H9 (cell line): ENCODE results near the gene KCTD18. TPM values are rescaled to one million over a fixed set of nuclear protein-coding genes. Genes with fewer than 3 reads are reported as not detected.

Experiments
- DNase-seq: peaks from one replicate; pipeline ENCODE4 v3.0.0-alpha.2; 2017
- H2AFZ ChIP-seq: one replicate; pipeline ENCODE4 v1.6.1; 2013; ENCODE audit warnings: mild to moderate bottlenecking, low read length, control low read depth, moderate library complexity
- H2AK5ac ChIP-seq: 2 replicates; pipeline ENCODE4 v1.6.1; 2013; ENCODE audit warnings: low read length, control low read depth, mixed read lengths; ENCODE audit not compliant: insufficient read length
- H2BK120ac ChIP-seq: one replicate; pipeline ENCODE4 v1.6.1; 2013; ENCODE audit warnings: low read depth, mild to moderate bottlenecking, low read length, control low read depth, inconsistent platforms; ENCODE audit not compliant: poor library complexity, severe bottlenecking
- H2BK12ac ChIP-seq: 2 replicates; pipeline ENCODE4 v1.6.1; 2013; ENCODE audit warnings: low read length, control low read depth, mixed read lengths, low read depth; ENCODE audit not compliant: insufficient read length
- H2BK15ac ChIP-seq: 2 replicates; pipeline ENCODE4 v1.6.1; 2013; ENCODE audit warnings: low read depth, low read length, control low read depth
- H2BK20ac ChIP-seq: one replicate; pipeline ENCODE4 v1.6.1; 2013; ENCODE audit warnings: low read depth, mild to moderate bottlenecking, low read length, control low read depth, inconsistent platforms; ENCODE audit not compliant: poor library complexity, severe bottlenecking
- H2BK5ac ChIP-seq: 2 replicates; pipeline ENCODE4 v1.6.1; 2013; ENCODE audit warnings: low read length, control low read depth, mixed read lengths; ENCODE audit not compliant: insufficient read length
- H3K14ac ChIP-seq: 2 replicates; pipeline ENCODE4 v1.6.1; 2013; ENCODE audit warnings: low read length, control low read depth; ENCODE audit not compliant: insufficient read depth
- H3K18ac ChIP-seq: 2 replicates; pipeline ENCODE4 v1.6.1; 2013; ENCODE audit warnings: low read depth, mild to moderate bottlenecking, mixed read lengths, low read length, control low read depth; ENCODE audit not compliant: insufficient read length
- H3K23ac ChIP-seq: 2 replicates; pipeline ENCODE4 v1.6.1; 2013; ENCODE audit warnings: low read length, control low read depth, mixed read lengths, low read depth; ENCODE audit not compliant: insufficient read length
- H3K23me2 ChIP-seq: 2 replicates; pipeline ENCODE4 v1.6.1; 2013; ENCODE audit warnings: low read depth, mild to moderate bottlenecking, mixed read lengths, low read length, control low read depth; ENCODE audit not compliant: insufficient read length, poor library complexity, severe bottlenecking
- H3K27ac ChIP-seq: 2 replicates; pipeline ENCODE4 v1.5.1; 2013; ENCODE audit warnings: low read length, control low read depth, mixed read lengths, low read depth; ENCODE audit not compliant: insufficient read length
- H3K27me3 ChIP-seq: 2 replicates; pipeline ENCODE4 v1.6.1; 2013; ENCODE audit warnings: low read length, control low read depth, inconsistent platforms; ENCODE audit not compliant: insufficient read depth
- H3K4ac ChIP-seq: 2 replicates; pipeline ENCODE4 v1.6.1; 2013; ENCODE audit warnings: low read depth, mild to moderate bottlenecking, control low read depth, inconsistent platforms, low read length, moderate library complexity
- H3K4me1 ChIP-seq: 2 replicates; pipeline ENCODE4 v1.6.1; 2013; ENCODE audit warnings: low read length, control low read depth, inconsistent platforms; ENCODE audit not compliant: insufficient read depth
- H3K4me2 ChIP-seq: 2 replicates; pipeline ENCODE4 v1.6.1; 2013; ENCODE audit warnings: low read length, control low read depth, mixed read lengths; ENCODE audit not compliant: insufficient read length, insufficient read depth
- H3K56ac ChIP-seq: 2 replicates; pipeline ENCODE4 v1.6.1; 2013; ENCODE audit warnings: low read depth, mild to moderate bottlenecking, mixed read lengths, low read length, control low read depth; ENCODE audit not compliant: insufficient read length
- H3K79me1 ChIP-seq: 2 replicates; pipeline ENCODE4 v1.6.1; 2013; ENCODE audit warnings: low read depth, mild to moderate bottlenecking, moderate library complexity, low read length, control low read depth, inconsistent platforms; ENCODE audit not compliant: insufficient read depth, poor library complexity, severe bottlenecking
- H3K79me2 ChIP-seq: 2 replicates; pipeline ENCODE4 v1.6.1; 2013; ENCODE audit warnings: low read length, control low read depth, inconsistent platforms; ENCODE audit not compliant: insufficient read depth
- H3K9ac ChIP-seq: 2 replicates; pipeline ENCODE4 v1.6.1; 2013; ENCODE audit warnings: low read length, control low read depth, mixed read lengths; ENCODE audit not compliant: insufficient read length; ENCODE audit errors: extremely low read depth
- H3K9me3 ChIP-seq: one replicate; pipeline ENCODE4 v1.6.1; 2013; ENCODE audit warnings: low read depth, low read length, inconsistent platforms; ENCODE audit not compliant: control insufficient read depth
- H3T11ph ChIP-seq: one replicate; pipeline ENCODE4 v1.6.1; 2013; ENCODE audit warnings: mild to moderate bottlenecking, low read length, control low read depth, inconsistent platforms
- H4K20me1 ChIP-seq: one replicate; pipeline ENCODE4 v1.6.1; 2013; ENCODE audit not compliant: control insufficient read depth, insufficient read length, insufficient read depth
- H4K5ac ChIP-seq: 2 replicates; pipeline ENCODE4 v1.6.1; 2013; ENCODE audit warnings: low read depth, mild to moderate bottlenecking, mixed read lengths, low read length, control low read depth; ENCODE audit not compliant: insufficient read length
- H4K8ac ChIP-seq: replicated peaks from 2 replicates; pipeline ENCODE4 v1.6.1; 2013; ENCODE audit warnings: low read length, control low read depth, mixed read lengths, low read depth; ENCODE audit not compliant: insufficient read length
- H4K91ac ChIP-seq: 2 replicates; pipeline ENCODE4 v1.6.1; 2013; ENCODE audit warnings: low read depth, mild to moderate bottlenecking, moderate library complexity, mixed read lengths, low read length, control low read depth; ENCODE audit not compliant: insufficient read length
- H3K27ac Mint-ChIP-seq, 3 experiments: 2 replicates in 2 of 3; 3 replicates in 1 of 3; pipeline ENCODE4 v1.8.0; 2020 to 2021; ENCODE audit warnings: mixed read lengths in 3 of 3, mild to moderate bottlenecking in 1 of 3, moderate library complexity in 1 of 3
- H3K27me3 Mint-ChIP-seq: 2 replicates; pipeline ENCODE4 v1.8.0; 2021; ENCODE audit warnings: low read depth, mild to moderate bottlenecking, moderate library complexity, mixed read lengths
- H3K36me3 Mint-ChIP-seq, 3 experiments: 2 replicates in 2 of 3; 3 replicates in 1 of 3; pipeline ENCODE4 v1.8.0; 2020 to 2021; ENCODE audit warnings: low read depth in 3 of 3, mixed read lengths in 3 of 3; ENCODE audit not compliant: insufficient read depth in 1 of 3
- H3K4me1 Mint-ChIP-seq, 2 experiments: 2 replicates each; pipeline ENCODE4 v1.8.0; 2020; ENCODE audit warnings: mixed read lengths in 2 of 2
- H3K4me3 Mint-ChIP-seq, 2 experiments: 2 replicates in 1 of 2; 3 replicates in 1 of 2; pipeline ENCODE4 v1.8.0; 2020 to 2021; ENCODE audit warnings: mild to moderate bottlenecking in 2 of 2, mixed read lengths in 2 of 2, moderate library complexity in 1 of 2
- H3K9me3 Mint-ChIP-seq, 2 experiments: 2 replicates in 1 of 2; 3 replicates in 1 of 2; pipeline ENCODE4 v1.8.0; 2020; ENCODE audit warnings: mild to moderate bottlenecking in 2 of 2, mixed read lengths in 2 of 2, moderate library complexity in 1 of 2
- WGBS: extraction: QIAGEN DNeasy Blood & Tissue Kit; methylation state at CpG from one replicate; pipeline ENCODE4 v1.1.7; 2013; ENCODE audit warnings: missing lambda C conversion rate, low lambda C conversion rate, mixed read lengths; ENCODE audit not compliant: insufficient read length; ENCODE audit errors: extremely low coverage; 5-methylcytosine and 5-hydroxymethylcytosine counted together
- total RNA-seq: library from RNA; stranded (reverse); gene quantifications from 2 replicates; pipeline ENCODE4 v1.2.1, GENCODE V29; 2021
- TF ChIP-seq, protein P1 (sequence below): fragments of 200-600 bp; sonication (generic); conservative IDR thresholded peaks from 3 replicates; pipeline ENCODE4 v1.8.0; 2021; ENCODE audit warnings: antibody characterized with exemption, mild to moderate bottlenecking

KCTD18 gene
- total RNA-seq, 1 experiment from 2014 or later, result 4.9 TPM

DNA sequence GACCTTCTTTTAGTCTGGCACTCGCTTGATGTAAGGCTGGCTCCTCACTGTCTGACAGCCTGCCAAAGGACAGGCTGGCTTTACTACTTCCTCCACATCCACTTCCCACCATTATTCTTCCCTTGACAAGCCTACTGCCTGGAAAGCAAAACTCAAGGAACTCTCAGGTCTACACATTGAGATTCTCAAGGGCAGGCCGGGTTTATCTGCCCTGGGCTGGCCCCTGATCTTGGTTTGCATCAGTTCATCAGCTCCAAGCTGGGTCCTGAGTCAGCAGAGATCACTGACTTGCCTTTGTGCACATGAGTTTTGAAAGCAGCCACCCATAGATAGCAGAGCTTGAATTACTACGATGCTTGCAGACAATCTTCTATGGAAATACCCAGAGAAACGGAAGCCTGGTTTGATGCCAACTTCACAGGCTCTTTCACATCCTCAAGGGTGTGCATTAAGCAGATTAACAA, 53.9 kb downstream of the KCTD18 start:
- H3K27me3 Mint-ChIP-seq, result no peaks in the 10 kb centered on the region
- Histone ChIP-seq H4K5ac (no peak overlapping the region), H2AK5ac (no peak overlapping the region), H2BK5ac (no peak overlapping the region), H3K4me2 (no peak overlapping the region), H3K9me3 (no peaks in the 10 kb centered on the region), H3K27ac (no peak overlapping the region), H3K9ac (no peak overlapping the region), H3K18ac (no peak overlapping the region), H2AFZ (no peak overlapping the region), H2BK12ac (no peak overlapping the region), H3K14ac (no peak overlapping the region), H3K23me2 (no peaks in the 10 kb centered on the region), H3K56ac (no peak overlapping the region), H4K91ac (no peak overlapping the region), H3K4me1 (peaks cover 6% of the 10 kb centered on the region; the same call in 1 of the 2 replicates), H3K4ac (no peak overlapping the region), H2BK20ac (no peak overlapping the region), H2BK120ac (no peak overlapping the region), H4K20me1 (no peaks in the 10 kb centered on the region), H3K79me2 (no peaks in the 10 kb centered on the region), H2BK15ac (no peak overlapping the region), H3K79me1 (no peaks in the 10 kb centered on the region), H3K27me3 (no peaks in the 10 kb centered on the region), H3K23ac (no peak overlapping the region), H4K8ac (no peak overlapping the region), H3T11ph (no peak overlapping the region)
- H3K27ac Mint-ChIP-seq, result peak overlapping the region in 1 of 3 experiments; percentile 72; a peak in 2 of 7 replicates
- H3K4me1 Mint-ChIP-seq, result peaks cover 8 to 13% of the 10 kb centered on the region in 2 experiments
- peaks cover 0 to 15% (median 3%) of the 10 kb centered on the region in 3 experiments; a peak in 4 of 7 replicates for H3K36me3 Mint-ChIP-seq
- no CpG with 5 or more reads among the region's 4 CpGs for WGBS
- no peak overlapping the region for H3K4me3 Mint-ChIP-seq
- TF ChIP-seq, protein P1, sequence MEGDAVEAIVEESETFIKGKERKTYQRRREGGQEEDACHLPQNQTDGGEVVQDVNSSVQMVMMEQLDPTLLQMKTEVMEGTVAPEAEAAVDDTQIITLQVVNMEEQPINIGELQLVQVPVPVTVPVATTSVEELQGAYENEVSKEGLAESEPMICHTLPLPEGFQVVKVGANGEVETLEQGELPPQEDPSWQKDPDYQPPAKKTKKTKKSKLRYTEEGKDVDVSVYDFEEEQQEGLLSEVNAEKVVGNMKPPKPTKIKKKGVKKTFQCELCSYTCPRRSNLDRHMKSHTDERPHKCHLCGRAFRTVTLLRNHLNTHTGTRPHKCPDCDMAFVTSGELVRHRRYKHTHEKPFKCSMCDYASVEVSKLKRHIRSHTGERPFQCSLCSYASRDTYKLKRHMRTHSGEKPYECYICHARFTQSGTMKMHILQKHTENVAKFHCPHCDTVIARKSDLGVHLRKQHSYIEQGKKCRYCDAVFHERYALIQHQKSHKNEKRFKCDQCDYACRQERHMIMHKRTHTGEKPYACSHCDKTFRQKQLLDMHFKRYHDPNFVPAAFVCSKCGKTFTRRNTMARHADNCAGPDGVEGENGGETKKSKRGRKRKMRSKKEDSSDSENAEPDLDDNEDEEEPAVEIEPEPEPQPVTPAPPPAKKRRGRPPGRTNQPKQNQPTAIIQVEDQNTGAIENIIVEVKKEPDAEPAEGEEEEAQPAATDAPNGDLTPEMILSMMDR, result no peak
- no peaks in the 10 kb centered on the region for H3K9me3 Mint-ChIP-seq
- DNase-seq, result no peak
